Measurements from ENCODE around the gene SLC24A3.

Gene SLC24A3

DNA sequence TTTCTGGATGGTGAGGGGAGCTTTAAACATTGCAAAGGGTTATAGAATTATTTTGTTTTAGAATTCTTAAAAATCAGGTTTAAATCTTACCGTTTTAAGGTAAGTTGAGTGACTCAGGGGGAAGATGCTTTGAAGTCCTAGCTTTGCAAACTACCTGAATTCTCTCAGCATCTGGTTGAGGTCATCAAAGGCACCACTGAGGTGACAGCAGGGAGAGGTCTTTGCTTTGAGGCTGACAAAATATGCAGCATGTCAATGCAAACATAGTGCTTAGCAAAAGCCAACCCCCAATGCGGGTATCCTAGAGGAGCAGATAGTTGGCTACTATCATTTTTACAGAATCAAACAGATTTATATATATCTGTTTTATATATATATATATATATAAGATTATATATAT lies 219.5 kb downstream of the SLC24A3 start:
- DNase-seq, result no peak

DNA sequence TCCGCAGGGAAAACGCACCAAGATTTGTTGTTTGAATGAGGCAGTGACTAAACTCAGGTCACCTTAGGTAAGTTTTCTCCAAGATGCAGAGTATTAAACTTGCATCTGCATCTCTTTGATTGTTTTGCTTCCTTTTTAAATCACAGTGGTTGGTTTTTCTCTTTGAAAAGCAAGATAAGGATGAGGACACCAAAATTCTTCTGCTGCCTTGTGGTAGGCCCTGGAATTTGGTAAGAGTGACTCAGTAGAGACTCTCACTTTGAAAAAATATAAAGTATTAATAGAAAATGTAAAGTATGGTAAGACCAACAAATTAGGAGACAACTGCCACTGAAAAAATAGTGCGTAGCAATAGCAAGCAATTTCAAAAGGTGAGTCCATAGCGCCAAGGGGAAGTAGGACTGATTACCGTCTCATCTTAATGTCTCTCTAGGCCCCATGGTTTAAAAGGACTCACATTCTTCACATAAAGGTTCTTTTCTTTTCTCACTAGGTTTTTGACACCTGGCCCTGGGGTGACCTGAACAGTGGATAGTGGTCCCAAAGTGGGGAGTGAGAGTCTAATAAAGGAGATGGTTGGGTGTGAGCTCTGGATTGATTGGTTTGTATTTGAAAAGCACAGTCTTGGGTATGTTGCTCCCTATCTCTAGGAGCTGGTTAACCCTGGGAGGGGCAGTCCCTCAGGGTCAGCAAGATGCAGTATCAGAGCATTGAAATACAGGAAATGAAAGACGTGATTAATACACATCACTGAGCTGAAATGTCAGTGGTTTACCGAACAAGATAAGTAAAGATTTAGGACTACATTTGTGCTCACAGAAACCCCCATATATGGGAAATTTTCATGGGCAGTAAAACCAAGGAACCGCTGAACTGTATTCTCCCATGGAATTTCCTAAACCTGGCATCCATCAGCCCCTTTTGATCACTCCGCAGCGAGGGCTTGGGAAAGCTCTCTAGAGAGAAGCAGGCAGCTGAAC lies 221.2 kb downstream of the SLC24A3 start:
- no peak for DNase-seq

DNA sequence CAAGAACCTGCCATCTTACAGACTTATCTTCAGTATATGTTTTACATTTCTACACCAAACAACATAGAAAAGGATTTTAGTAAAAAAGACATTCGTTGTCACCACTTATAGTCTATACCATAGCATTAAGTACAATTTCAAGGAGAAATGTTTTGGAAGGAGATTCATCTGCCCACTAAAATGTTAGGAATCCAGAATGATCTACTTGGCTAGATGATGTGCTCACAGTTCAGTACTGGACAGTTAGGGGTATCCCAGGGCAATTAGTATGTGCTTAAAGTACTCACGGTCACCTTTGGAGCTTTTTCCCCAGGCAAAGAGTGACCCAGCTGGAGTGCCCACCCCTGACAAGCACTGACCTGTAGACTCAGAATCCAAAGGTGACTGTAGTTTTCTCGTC lies 222.9 kb downstream of the SLC24A3 start:
- no peak for DNase-seq

DNA sequence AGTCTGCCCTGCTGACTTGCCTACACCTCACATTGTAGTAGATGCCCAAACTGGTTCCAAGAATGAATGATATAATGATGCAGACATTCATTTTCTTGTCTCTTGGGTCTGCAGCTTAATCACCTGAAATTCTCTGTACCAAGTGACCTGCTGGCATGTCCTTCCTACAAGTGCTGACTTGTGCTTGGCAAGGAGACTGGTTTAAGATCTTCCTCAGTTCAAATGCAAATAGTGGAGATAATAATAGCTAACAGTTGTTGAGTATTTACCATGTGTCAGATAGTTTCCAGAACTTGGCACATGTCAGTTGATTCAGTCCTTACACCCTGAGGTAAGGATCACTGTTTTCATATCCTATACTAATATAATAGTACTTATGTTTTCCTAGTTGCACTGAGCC lies 223.4 kb downstream of the SLC24A3 start:
- no peak for DNase-seq

DNA sequence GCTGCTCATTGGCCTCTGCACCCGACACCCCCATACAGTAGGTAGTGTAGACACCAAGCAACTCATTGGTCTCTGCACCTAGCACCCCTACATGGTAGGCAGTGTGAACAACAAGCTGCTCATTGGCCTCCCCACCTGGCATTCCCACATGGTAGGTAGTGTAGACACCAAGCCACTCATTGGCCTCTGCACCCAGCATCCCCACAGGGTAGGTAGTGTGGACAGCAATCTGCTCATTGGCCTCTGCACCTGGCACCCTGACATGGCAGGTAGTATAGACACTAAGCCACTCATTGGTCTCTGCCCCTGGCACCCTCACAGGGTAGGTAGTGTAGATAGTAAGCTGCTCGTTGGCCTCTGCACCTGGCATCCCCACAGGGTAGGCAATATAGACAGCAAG lies 226.0 kb downstream of the SLC24A3 start:
- no peak for DNase-seq

DNA sequence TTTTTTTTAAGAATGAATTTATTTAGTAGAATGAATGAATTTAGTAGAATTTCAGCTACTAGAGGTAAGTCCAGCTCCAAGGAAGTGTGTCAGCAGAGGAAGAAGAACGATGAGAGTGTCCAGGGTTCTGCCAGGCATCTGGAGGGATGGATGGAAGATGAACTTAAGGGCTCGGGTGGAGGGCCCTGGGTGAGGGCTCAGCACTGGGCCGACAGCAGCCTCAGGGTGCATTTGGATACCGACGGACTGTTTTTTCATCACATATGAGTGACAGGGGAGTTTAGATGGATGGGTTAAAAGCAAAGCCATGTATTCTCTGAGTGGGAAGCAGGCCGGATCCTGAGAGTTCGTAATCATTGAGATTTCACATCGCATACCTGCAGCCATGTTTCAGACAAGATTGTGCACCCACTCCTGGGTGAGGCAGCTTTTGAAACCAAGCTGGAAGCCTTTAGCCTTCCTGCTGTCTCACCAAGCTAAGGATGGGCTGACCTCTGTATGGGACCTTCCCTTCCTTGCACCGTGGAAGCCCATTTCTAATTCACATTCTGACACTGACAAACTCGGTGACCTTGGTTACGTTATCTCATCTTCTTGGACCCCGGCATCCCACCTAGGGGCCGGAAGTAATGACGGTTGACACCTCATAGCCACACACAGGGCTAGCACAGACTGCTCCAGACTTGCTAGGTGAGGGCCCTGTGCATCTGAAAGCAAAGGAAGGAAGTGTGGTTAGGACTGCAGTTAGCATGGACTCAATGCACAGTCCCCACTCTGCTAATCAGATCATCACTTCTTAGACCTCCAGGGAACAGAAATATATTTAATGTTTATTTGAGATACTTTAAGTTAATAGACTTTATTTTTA lies 228.5 kb downstream of the SLC24A3 start:
- DNase-seq, result no peak

DNA sequence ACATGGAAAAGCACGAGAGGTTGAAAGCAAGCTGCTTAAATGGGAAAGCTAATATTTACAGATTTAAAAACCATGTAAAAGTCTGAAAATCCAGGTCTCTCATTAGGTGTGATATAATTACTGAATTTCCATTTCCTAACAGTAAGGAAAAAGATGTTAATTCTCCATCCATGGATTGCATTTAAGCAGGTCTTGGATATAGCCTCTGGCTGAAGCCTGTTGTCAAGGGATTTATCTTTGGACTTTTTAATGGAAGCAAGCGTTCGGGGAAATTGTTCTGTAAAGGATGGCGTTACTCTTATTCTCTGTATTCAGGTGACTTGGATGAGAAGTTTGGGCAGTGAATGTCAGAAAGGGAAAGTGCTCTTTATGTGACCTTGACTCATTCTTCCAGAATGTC lies 233.8 kb downstream of the SLC24A3 start:
- DNase-seq, result no peak

DNA sequence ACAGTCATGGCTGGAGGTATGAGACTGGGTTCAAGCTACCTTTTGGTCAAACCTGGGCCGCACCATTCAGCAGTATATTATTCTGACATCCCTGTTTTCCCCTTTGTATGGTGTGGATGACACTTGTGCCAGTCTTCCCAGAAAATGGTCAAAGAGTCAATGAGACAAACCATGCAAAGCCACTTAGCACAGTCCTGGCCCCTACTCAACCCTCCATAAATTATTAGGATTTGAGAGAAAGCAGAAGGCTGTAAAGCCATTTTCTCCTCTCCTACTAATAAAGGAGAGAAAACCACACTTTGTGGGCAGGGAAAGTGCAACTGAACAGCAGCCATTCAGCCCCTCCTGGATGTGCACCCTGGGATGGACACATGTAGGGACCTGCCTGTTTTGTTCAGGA lies 236.2 kb downstream of the SLC24A3 start:
- DNase-seq, result no peak

DNA sequence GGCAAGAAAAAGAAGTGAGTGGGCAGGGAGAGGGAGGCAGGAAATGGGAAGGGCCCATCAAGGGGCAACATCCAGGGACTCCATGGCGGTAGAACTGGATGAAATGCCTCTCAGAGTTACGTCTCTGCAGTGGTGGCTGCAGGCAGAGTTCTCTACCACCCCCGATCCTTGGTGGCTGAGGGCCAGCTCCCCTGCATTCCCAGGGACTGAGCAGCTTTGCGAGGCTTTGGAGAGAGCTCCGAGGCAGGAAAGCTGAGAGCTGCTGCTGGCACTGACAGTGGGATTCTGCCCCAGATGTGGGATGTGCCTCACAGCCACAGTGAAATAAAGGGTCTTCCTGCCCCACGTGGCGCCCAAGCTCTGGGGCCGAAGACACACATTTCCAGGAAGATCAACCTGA lies 236.6 kb downstream of the SLC24A3 start:
- DNase-seq, result no peak

DNA sequence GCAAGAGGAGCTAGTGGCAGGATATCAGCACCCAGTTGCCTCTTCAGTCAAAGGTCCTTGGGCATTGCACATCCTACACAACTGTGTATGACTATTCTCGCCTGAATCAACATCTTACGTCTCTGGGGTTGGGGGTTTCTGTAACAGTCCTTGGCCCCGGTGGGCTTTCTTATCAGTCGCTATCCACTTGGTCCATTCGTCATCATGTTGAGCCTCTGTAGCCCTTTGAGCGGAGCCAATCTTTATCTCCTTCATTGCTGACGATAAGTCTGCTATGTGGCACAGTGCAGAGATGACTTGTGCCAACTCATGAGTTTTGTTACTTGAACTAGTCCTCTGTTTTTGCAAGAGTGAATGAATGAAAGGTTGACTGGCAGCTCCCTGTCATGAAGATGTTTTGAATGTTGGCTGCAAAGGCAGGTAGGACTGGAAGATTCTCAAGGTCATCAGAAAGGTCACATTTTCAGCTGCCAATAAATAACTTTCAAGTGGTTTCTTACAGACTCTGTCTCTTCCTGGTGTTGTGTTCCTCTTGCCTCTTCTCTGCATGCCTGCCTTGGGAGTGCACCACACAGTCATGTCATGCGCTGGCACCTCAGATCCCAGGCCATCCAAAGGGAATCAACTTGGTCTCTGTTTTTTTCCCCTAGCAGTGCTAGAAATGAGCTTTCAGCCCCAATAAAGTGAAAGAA lies 238.9 kb downstream of the SLC24A3 start:
- no peak for DNase-seq

DNA sequence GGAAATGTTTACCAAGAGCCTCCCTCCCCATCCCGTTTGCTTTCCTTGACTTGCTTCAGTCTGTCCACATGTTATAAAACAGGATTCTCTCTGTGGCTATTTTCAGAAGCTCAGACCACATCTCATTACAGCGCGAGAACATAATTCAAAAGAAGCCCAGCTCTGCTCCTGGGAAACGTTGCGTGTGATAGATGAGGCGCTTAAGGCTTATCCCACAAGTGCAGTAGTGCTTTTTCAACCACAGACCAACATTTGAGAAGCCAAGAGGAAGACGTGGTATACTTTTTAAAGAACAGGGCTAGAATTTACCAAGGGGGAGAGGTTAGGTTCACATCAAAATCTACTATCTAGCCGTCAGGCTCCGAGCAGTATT lies 239.5 kb downstream of the SLC24A3 start:
- no peak for DNase-seq

DNA sequence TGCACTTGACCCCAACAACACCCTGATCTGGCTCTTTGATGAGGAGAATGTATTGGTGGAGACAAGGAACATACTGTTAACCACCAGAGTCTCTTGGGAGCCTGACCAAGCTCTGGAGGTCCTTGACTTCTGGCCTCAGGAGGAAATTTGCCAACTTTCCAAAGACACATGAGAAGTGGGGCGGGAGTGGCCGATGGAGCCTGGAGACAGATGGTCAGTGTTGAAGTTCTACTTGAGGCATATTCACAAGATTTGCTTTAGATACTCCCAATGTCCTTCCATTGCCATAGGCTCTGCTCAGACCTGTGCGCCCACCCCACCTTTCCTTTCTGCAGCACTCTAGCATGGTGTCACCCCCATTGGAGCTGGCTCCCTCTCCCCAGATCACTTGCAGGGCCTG lies 241.0 kb downstream of the SLC24A3 start:
- no peak for DNase-seq

DNA sequence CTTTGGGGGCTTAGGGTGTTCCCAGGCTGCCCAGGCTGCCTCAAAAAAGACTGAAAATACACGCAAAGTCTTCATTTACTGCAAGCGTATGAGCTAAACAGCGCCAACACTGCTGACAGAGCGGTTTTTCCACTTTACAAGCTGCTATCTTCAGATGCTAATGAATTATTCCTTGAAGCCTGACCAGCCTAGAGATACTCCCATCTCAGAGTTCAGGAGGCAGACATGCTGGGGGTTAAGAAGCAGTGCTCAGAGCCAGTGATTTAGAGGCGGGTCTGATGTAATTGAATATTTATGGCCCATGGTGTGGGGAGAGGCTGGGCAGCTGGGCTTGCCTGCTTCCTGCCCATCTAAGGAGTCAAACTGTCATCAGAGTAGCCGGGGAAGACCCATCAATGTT lies 241.4 kb downstream of the SLC24A3 start:
- no peak for DNase-seq

DNA sequence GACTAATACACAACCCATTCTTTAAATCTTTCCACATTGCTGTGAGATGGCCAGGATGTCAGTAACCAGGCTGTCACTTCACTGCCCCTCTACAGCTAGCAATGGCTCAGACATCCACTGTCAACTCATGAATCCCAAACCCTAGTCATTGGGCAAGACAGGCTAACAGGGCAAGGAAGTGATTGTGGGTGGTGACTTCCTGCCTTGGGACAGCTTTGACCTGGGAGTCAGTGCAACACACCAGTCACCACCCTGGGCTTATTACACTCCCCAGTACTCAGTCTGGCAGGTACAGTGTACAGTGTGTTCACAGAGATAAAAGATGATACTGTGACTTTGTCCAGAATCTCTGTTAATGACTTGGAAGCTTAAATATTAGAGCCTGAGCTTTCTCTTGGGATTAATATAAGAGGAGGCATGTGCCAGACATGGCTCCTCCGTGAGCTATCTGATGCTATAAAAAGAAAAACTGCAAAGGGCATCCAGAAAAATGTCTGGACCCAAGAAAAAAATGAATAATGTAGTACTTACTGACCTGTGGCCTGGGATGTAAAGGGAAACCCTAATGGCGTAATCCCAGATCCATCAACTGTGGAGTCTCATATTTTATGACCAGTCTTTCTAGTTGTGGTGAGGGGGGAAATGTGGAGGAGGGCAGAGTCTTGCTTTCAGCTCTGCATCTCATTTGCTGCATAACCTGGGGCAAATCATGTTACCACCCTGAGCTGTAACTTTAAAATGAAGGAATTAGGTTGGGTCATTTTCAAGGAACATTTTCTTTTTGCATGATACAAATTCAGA lies 244.4 kb downstream of the SLC24A3 start:
- DNase-seq, result no peak

DNA sequence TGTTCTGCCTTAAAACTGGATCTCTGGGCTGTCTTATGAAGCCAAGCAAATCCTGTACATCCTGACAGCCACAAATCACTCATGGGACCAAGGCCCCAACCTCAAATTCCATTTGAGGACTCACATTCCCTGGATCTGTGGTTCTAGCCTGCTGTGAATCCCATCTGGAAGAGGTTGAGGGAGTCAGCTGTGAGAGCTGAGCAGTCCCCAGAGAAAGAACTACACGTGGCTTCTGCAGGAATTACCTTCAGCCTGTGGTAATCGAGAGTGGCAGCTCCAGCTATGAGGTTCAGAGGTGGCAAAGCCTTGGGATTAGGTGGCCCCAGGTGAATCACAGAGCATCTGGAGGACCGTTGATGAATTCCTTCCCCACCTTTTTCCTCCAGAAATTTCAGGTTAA lies 245.2 kb downstream of the SLC24A3 start:
- DNase-seq, result no peak

DNA sequence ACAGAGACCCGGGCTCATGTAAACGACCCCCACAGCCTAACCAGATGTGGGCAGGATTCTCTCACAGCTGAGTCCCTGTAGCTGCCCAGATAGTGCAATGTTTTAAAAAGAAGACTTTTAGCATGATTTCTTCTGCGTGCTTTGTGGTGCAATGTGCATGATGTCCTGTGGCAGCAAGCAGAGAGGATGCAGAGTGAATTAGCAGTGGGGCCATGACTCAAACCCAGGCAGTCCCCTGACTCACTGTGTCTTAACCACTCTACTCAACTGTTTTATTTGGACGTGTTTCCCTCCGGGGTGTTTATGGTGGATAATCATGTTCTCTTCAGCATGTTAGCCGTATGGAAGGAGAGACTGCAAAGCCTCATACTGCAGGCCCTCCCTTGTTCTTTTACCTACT lies 247.9 kb downstream of the SLC24A3 start:
- no peak for DNase-seq

DNA sequence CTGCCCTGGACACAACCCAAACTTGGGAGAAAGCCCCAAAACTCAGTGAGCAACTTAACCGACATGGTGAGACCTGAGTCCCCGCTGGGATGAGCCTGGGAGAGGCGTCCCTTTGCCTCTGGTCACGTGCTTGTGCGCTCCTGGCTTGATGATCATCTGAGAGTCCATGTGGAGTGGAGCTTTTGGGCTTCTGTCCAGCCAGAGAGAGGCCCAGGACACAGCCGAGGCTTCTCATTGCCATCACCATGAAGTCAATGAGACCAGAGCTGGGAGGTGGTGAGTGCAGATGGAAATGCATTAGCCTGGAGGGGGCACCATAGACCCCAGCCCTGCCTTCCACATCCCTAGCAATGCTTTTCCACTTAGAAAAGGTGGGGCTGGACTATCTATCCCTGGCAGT lies 250.0 kb downstream of the SLC24A3 start:
- DNase-seq, result no peak

DNA sequence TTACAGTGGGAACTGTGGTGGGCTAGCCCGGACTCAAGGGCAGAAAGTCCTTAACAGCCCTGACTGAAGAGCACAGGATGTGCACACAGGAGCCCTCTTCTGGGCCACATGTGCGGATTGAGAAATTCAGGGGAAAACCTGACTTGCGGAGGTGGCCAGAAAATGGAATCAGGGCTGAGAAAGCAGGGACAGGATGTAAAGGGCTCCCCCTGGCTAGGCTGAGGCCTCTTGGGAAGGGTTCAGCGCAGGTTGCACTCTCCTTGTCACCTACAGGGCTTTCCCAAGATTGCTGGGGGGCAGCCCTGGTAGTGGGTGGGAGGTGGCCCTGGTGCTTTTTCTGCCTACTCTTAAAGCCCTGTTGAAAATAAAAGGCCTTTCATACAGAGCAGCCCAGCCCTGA lies 251.2 kb downstream of the SLC24A3 start:
- no peak for DNase-seq

DNA sequence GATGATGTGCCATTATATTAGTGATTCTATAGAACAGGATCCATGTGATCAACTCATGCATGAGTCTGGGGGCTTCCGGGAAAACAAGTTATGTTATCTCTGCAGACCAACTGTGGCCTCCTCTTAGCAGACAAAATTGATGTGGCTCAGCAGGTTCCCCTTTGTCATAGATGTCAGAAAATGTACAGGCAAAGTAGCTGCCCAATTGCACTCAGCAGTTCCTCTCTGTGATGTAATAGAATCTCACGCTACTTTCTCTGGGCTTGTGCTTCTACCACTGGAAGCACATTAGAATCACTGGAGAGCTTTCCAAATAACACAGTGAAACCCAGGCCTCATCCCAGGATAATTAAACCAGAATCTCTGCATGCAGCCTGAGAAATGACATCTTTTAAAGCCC lies 253.1 kb downstream of the SLC24A3 start:
- no peak for DNase-seq

DNA sequence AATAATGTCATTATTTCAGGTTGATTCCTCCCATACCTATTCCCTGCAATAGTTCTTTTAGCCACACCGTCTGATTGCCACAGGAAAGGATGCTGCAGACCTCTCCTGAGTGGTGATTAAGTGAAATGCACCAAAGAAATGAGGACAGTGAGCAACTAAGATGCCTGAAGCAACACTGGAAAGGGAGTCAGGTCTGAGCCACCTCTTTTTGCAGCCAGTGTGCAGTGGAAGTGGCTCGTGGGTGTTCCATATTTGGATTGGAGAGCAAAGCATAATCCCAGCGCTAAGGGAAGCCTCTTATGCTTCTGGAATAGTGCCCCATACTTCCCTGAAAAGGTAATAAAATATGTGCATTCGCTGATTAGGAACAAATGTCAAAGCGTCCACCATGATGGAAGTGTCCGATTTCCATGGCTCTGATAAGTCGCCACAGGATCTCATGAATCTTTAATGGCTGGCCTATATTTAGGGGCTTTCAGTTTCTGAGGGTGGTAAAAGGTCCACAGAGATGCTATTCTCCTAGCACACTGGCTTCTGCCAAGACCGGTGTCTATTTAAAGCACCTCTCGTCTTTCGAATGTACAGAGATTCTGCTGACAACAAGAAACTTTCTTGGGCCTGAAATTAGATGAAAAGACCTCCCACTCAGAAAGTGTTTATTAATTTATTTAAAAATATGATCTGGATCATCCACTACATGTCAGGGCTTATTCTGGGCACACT lies 253.9 kb downstream of the SLC24A3 start:
- no peak for DNase-seq

DNA sequence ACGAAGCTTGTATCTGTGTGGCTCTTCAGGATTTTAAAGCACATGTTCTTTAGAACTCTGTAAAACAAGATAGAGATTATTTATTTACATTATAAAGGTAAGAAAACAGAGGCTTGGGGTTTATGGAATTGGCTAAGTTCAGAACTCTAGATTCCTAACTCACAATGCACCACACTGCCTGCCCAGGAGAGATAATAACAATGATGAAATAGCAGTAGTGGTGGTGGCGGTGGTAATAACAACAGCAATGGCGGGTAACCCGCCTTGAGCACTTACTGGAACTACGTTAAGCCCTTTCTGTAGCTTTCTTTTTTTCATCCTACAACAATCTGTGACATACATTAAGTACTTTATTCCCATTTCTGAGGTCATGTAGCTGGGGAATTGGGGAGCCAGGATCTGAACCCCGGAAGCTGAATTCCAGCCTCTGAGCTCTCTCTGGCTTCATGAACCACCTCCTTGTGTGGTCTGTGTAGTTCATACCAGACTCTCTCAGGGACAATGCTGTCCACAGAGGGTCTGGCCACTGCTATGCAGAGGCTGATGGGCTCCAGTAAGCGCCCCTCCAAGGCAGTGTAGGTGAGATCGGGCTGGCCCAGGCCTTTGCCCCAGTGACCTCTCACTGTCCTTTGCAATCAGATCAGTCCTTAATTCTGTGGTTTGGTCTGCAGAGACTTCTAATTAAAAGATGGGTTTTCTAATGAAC lies 260.9 kb downstream of the SLC24A3 start:
- no peak for DNase-seq

Measured in COR-L47 (cell line).